H9 (cell line): ENCODE data around the gene ANKRD13B. TPM values are rescaled to one million over a fixed set of nuclear protein-coding genes. Genes with fewer than 3 reads are reported as not detected.
A peak's percentile ranks its signal among the peaks of the same experiment; 100 is the strongest.

Source experiments
- DNase-seq: peaks from one replicate; pipeline ENCODE4 v3.0.0-alpha.2; 2017
- H2AFZ ChIP-seq: one replicate; pipeline ENCODE4 v1.6.1; 2013; ENCODE audit warnings: mild to moderate bottlenecking, low read length, control low read depth, moderate library complexity
- H2AK5ac ChIP-seq: 2 replicates; pipeline ENCODE4 v1.6.1; 2013; ENCODE audit warnings: low read length, control low read depth, mixed read lengths; ENCODE audit not compliant: insufficient read length
- H2BK120ac ChIP-seq: one replicate; pipeline ENCODE4 v1.6.1; 2013; ENCODE audit warnings: low read depth, mild to moderate bottlenecking, low read length, control low read depth, inconsistent platforms; ENCODE audit not compliant: poor library complexity, severe bottlenecking
- H2BK12ac ChIP-seq: 2 replicates; pipeline ENCODE4 v1.6.1; 2013; ENCODE audit warnings: low read length, control low read depth, mixed read lengths, low read depth; ENCODE audit not compliant: insufficient read length
- H2BK15ac ChIP-seq: 2 replicates; pipeline ENCODE4 v1.6.1; 2013; ENCODE audit warnings: low read depth, low read length, control low read depth
- H2BK20ac ChIP-seq: one replicate; pipeline ENCODE4 v1.6.1; 2013; ENCODE audit warnings: low read depth, mild to moderate bottlenecking, low read length, control low read depth, inconsistent platforms; ENCODE audit not compliant: poor library complexity, severe bottlenecking
- H2BK5ac ChIP-seq: 2 replicates; pipeline ENCODE4 v1.6.1; 2013; ENCODE audit warnings: low read length, control low read depth, mixed read lengths; ENCODE audit not compliant: insufficient read length
- H3K14ac ChIP-seq: 2 replicates; pipeline ENCODE4 v1.6.1; 2013; ENCODE audit warnings: low read length, control low read depth; ENCODE audit not compliant: insufficient read depth
- H3K18ac ChIP-seq: 2 replicates; pipeline ENCODE4 v1.6.1; 2013; ENCODE audit warnings: low read depth, mild to moderate bottlenecking, mixed read lengths, low read length, control low read depth; ENCODE audit not compliant: insufficient read length
- H3K23ac ChIP-seq: 2 replicates; pipeline ENCODE4 v1.6.1; 2013; ENCODE audit warnings: low read length, control low read depth, mixed read lengths, low read depth; ENCODE audit not compliant: insufficient read length
- H3K23me2 ChIP-seq: 2 replicates; pipeline ENCODE4 v1.6.1; 2013; ENCODE audit warnings: low read depth, mild to moderate bottlenecking, mixed read lengths, low read length, control low read depth; ENCODE audit not compliant: insufficient read length, poor library complexity, severe bottlenecking
- H3K27ac ChIP-seq: 2 replicates; pipeline ENCODE4 v1.5.1; 2013; ENCODE audit warnings: low read length, control low read depth, mixed read lengths, low read depth; ENCODE audit not compliant: insufficient read length
- H3K27me3 ChIP-seq: 2 replicates; pipeline ENCODE4 v1.6.1; 2013; ENCODE audit warnings: low read length, control low read depth, inconsistent platforms; ENCODE audit not compliant: insufficient read depth
- H3K4ac ChIP-seq: 2 replicates; pipeline ENCODE4 v1.6.1; 2013; ENCODE audit warnings: low read depth, mild to moderate bottlenecking, control low read depth, inconsistent platforms, low read length, moderate library complexity
- H3K4me1 ChIP-seq: 2 replicates; pipeline ENCODE4 v1.6.1; 2013; ENCODE audit warnings: low read length, control low read depth, inconsistent platforms; ENCODE audit not compliant: insufficient read depth
- H3K4me2 ChIP-seq: 2 replicates; pipeline ENCODE4 v1.6.1; 2013; ENCODE audit warnings: low read length, control low read depth, mixed read lengths; ENCODE audit not compliant: insufficient read length, insufficient read depth
- H3K56ac ChIP-seq: 2 replicates; pipeline ENCODE4 v1.6.1; 2013; ENCODE audit warnings: low read depth, mild to moderate bottlenecking, mixed read lengths, low read length, control low read depth; ENCODE audit not compliant: insufficient read length
- H3K79me1 ChIP-seq: 2 replicates; pipeline ENCODE4 v1.6.1; 2013; ENCODE audit warnings: low read depth, mild to moderate bottlenecking, moderate library complexity, low read length, control low read depth, inconsistent platforms; ENCODE audit not compliant: insufficient read depth, poor library complexity, severe bottlenecking
- H3K79me2 ChIP-seq: 2 replicates; pipeline ENCODE4 v1.6.1; 2013; ENCODE audit warnings: low read length, control low read depth, inconsistent platforms; ENCODE audit not compliant: insufficient read depth
- H3K9ac ChIP-seq: 2 replicates; pipeline ENCODE4 v1.6.1; 2013; ENCODE audit warnings: low read length, control low read depth, mixed read lengths; ENCODE audit not compliant: insufficient read length; ENCODE audit errors: extremely low read depth
- H3K9me3 ChIP-seq: one replicate; pipeline ENCODE4 v1.6.1; 2013; ENCODE audit warnings: low read depth, low read length, inconsistent platforms; ENCODE audit not compliant: control insufficient read depth
- H3T11ph ChIP-seq: one replicate; pipeline ENCODE4 v1.6.1; 2013; ENCODE audit warnings: mild to moderate bottlenecking, low read length, control low read depth, inconsistent platforms
- H4K20me1 ChIP-seq: one replicate; pipeline ENCODE4 v1.6.1; 2013; ENCODE audit not compliant: control insufficient read depth, insufficient read length, insufficient read depth
- H4K5ac ChIP-seq: 2 replicates; pipeline ENCODE4 v1.6.1; 2013; ENCODE audit warnings: low read depth, mild to moderate bottlenecking, mixed read lengths, low read length, control low read depth; ENCODE audit not compliant: insufficient read length
- H4K8ac ChIP-seq: replicated peaks from 2 replicates; pipeline ENCODE4 v1.6.1; 2013; ENCODE audit warnings: low read length, control low read depth, mixed read lengths, low read depth; ENCODE audit not compliant: insufficient read length
- H4K91ac ChIP-seq: 2 replicates; pipeline ENCODE4 v1.6.1; 2013; ENCODE audit warnings: low read depth, mild to moderate bottlenecking, moderate library complexity, mixed read lengths, low read length, control low read depth; ENCODE audit not compliant: insufficient read length
- H3K27ac Mint-ChIP-seq, 3 experiments: 2 replicates in 2 of 3; 3 replicates in 1 of 3; pipeline ENCODE4 v1.8.0; 2020 to 2021; ENCODE audit warnings: mixed read lengths in 3 of 3, mild to moderate bottlenecking in 1 of 3, moderate library complexity in 1 of 3
- H3K27me3 Mint-ChIP-seq: 2 replicates; pipeline ENCODE4 v1.8.0; 2021; ENCODE audit warnings: low read depth, mild to moderate bottlenecking, moderate library complexity, mixed read lengths
- H3K36me3 Mint-ChIP-seq, 3 experiments: 2 replicates in 2 of 3; 3 replicates in 1 of 3; pipeline ENCODE4 v1.8.0; 2020 to 2021; ENCODE audit warnings: low read depth in 3 of 3, mixed read lengths in 3 of 3; ENCODE audit not compliant: insufficient read depth in 1 of 3
- H3K4me1 Mint-ChIP-seq, 2 experiments: 2 replicates each; pipeline ENCODE4 v1.8.0; 2020; ENCODE audit warnings: mixed read lengths in 2 of 2
- H3K4me3 Mint-ChIP-seq, 2 experiments: 2 replicates in 1 of 2; 3 replicates in 1 of 2; pipeline ENCODE4 v1.8.0; 2020 to 2021; ENCODE audit warnings: mild to moderate bottlenecking in 2 of 2, mixed read lengths in 2 of 2, moderate library complexity in 1 of 2
- H3K9me3 Mint-ChIP-seq, 2 experiments: 2 replicates in 1 of 2; 3 replicates in 1 of 2; pipeline ENCODE4 v1.8.0; 2020; ENCODE audit warnings: mild to moderate bottlenecking in 2 of 2, mixed read lengths in 2 of 2, moderate library complexity in 1 of 2
- CTCF ChIP-seq: fragments of 200-600 bp; sonication (generic); conservative IDR thresholded peaks from 3 replicates; pipeline ENCODE4 v1.8.0; 2021; ENCODE audit warnings: antibody characterized with exemption, mild to moderate bottlenecking
- WGBS: extraction: QIAGEN DNeasy Blood & Tissue Kit; methylation state at CpG from one replicate; pipeline ENCODE4 v1.1.7; 2013; ENCODE audit warnings: missing lambda C conversion rate, low lambda C conversion rate, mixed read lengths; ENCODE audit not compliant: insufficient read length; ENCODE audit errors: extremely low coverage; 5-methylcytosine and 5-hydroxymethylcytosine counted together
- total RNA-seq: library from RNA; stranded (reverse); gene quantifications from 2 replicates; pipeline ENCODE4 v1.2.1, GENCODE V29; 2021

ANKRD13B gene
- total RNA-seq, 1 experiment from 2014 or later, result 24.2 TPM

GRCh38 chr17:29574732-29575510 lies 18.0 kb upstream of the ANKRD13B start:
- no peak overlapping the region for H2BK120ac ChIP-seq
- no peak overlapping the region for H3K4ac ChIP-seq
- H3K27ac ChIP-seq, result no peak overlapping the region
- H4K91ac ChIP-seq, result no peak overlapping the region
- H3K23me2 ChIP-seq, result peaks cover 2% of the 10 kb centered on the region
- H3K4me2 ChIP-seq, result no peak overlapping the region
- no peaks in the 10 kb centered on the region for H3K4me1 ChIP-seq
- H2BK12ac ChIP-seq, result no peak overlapping the region
- no peak overlapping the region for H3K18ac ChIP-seq
- peaks cover 2% of the 10 kb centered on the region for H4K20me1 ChIP-seq
- H3K36me3 Mint-ChIP-seq, result peaks cover 15 to 58% (median 45%) of the 10 kb centered on the region in 3 experiments
- H3K14ac ChIP-seq, result no peak overlapping the region
- no peak overlapping the region for H4K8ac ChIP-seq
- H3K23ac ChIP-seq, result no peak overlapping the region
- H2BK15ac ChIP-seq, result no peak overlapping the region
- peaks cover 11% of the 10 kb centered on the region for H3K27me3 Mint-ChIP-seq
- no peaks in the 10 kb centered on the region for H3K9me3 ChIP-seq
- H3K27ac Mint-ChIP-seq, result no peak overlapping the region
- no peak overlapping the region for H3K9ac ChIP-seq
- TF ChIP-seq CTCF, result no peak
- H3K9me3 Mint-ChIP-seq, result no peaks in the 10 kb centered on the region
- H2AK5ac ChIP-seq, result no peak overlapping the region
- H2AFZ ChIP-seq, result no peak overlapping the region
- no peak overlapping the region for H3K56ac ChIP-seq
- no peak overlapping the region; a peak in 1 of 5 replicates for H3K4me3 Mint-ChIP-seq
- no peak overlapping the region for H2BK5ac ChIP-seq
- H3K27me3 ChIP-seq, result no peaks in the 10 kb centered on the region
- H3T11ph ChIP-seq, result no peak overlapping the region
- H3K79me2 ChIP-seq, result no peaks in the 10 kb centered on the region
- peak; percentile 37 for DNase-seq
- H3K79me1 ChIP-seq, result no peaks in the 10 kb centered on the region
- no peak overlapping the region for H4K5ac ChIP-seq
- H3K4me1 Mint-ChIP-seq, result peaks cover 0 to 9% of the 10 kb centered on the region in 2 experiments; a peak in 3 of 4 replicates
- H2BK20ac ChIP-seq, result no peak overlapping the region
- WGBS, result no CpG with 5 or more reads among the region's 17 CpGs
